Pancreas (tissue), 10 donors: ENCODE measurements around the gene TM9SF2. TPM values are rescaled to one million over a fixed set of nuclear protein-coding genes. Genes with fewer than 3 reads are reported as not detected.

ENCODE experiments used
- ATAC-seq, 4 donors: fragments of 200-7000 bp; cut with Tn5 transposase; one replicate each; pipeline versions ENCODE4 v1.8.0 to v1.9.1; 2020; ENCODE audit warnings: mild to moderate bottlenecking in 4 of 4, moderate library complexity in 4 of 4
- DNase-seq, 6 donors: peaks; one replicate each; pipeline ENCODE4 v3.0.0-alpha.2; 2020
- FAIRE-seq: peaks from 2 replicates; lab custom pipeline; 2012; peaks lifted over from hg19 to GRCh38; lab: Jason Lieb, UNC
- H3K27ac ChIP-seq, 4 donors: fragments of 200-600 bp; sonication (generic); 1 replicate in 3 of 4; 2 replicates in 1 of 4; pipeline versions ENCODE4 v1.5.0 to v1.8.0; 2020
- H3K27me3 ChIP-seq, 4 donors: fragments of 200-600 bp; one replicate each; pipeline ENCODE4 v1.8.0; 2021
- H3K36me3 ChIP-seq, 3 donors: fragments of 200-600 bp; sonication (generic) in 1 of 3; one replicate each; pipeline versions ENCODE4 v1.5.0 to v1.8.0; 2020 to 2021
- H3K4me1 ChIP-seq, 3 donors: fragments of 200-600 bp; one replicate each; pipeline ENCODE4 v1.8.0; 2021
- H3K4me3 ChIP-seq, 4 donors: fragments of 200-600 bp; sonication (generic) in 2 of 4; one replicate each; pipeline versions ENCODE4 v1.5.0 to v1.8.0; 2020 to 2021
- H3K9me3 ChIP-seq, 4 donors: fragments of 200-600 bp; one replicate each; pipeline ENCODE4 v1.8.0; 2021
- CTCF ChIP-seq, 4 donors: fragments of 200-600 bp; sonication (generic) in 3 of 4; IDR thresholded peaks; one replicate each; pipeline versions ENCODE4 v1.5.0 to v1.8.0; 2021; ENCODE audit warnings: antibody characterized with exemption in 4 of 4
- WGBS, 2 donors: extraction: QIAGEN DNeasy Blood & Tissue Kit; methylation state at CpG; one replicate each; pipeline ENCODE4 v1.1.7; 2013; 5-methylcytosine and 5-hydroxymethylcytosine counted together
- intact Hi-C, 3 donors: fragments of 100-400 bp; cut with DNase I; formaldehyde crosslinking; loops; one replicate each; pipeline versions ENCODE4 v1.11.1 to v1.14.2; 2022
- polyA plus RNA-seq, 2 donors: library from polyadenylated mRNA; stranded (reverse); fragments of 200-250 nt; gene quantifications; one replicate each; pipeline ENCODE4 v1.2.3, GENCODE V29; 2013
- total RNA-seq, 6 donors: library from RNA; stranded (reverse); fragmentation: NEBNext Ultra II Directional in 4 of 6; extraction: Animal tissue kit (Norgen Biotek cat#: 25700) in 4 of 6; gene quantifications; one replicate each; pipeline versions ENCODE4 v1.2.1 to v1.2.4, GENCODE V29; 2021 to 2023
- donor health status: healthy with polysubstance abuse.
- donor health status: DM: no; HTN: no; CAD: no; lungs with moderate emphysema.
- donor health status: DM: no; HTN: no; CAD: no.
- donor health status: control.
- donor health status: control.
- donor health status: Bipolar disorder and iron deficiency.
- donor health status: DM: yes; HTN: yes; CAD: no.
- donor health status: DM: no; HTN: no; CAD: no.
- donor health status: DM: no; HTN: no; CAD: no.
- donor health status: DM: yes; HTN: yes; CAD: no.

TM9SF2 gene
- total and polyA plus RNA-seq, 8 donors: 22.7 to 88.8 (median 56.5) TPM

- H3K27me3 ChIP-seq: no peaks in the 10 kb centered on the region
- no peaks in the 10 kb centered on the region for H3K9me3 ChIP-seq
- FAIRE-seq (no peak), DNase-seq (no peak), ATAC-seq (no peak)
- WGBS, 2 donors: 49 to 71% methylated on average over 3 of the region's 3 CpGs
- H3K27ac ChIP-seq: no peak overlapping the region
- H3K36me3 ChIP-seq: no peaks in the 10 kb centered on the region
- no peak for TF ChIP-seq CTCF (IDR thresholded peaks at IDR 0.05)
- intact Hi-C loops: no loop called here
- no peaks in the 10 kb centered on the region for H3K4me1 ChIP-seq
- no peak overlapping the region for H3K4me3 ChIP-seq
Observed at GRCh38 chr13:99582511-99582910, 81.2 kb downstream of the TM9SF2 start.

- intact Hi-C loops: no loop called here
- no peak overlapping the region for H3K27ac ChIP-seq
- H3K36me3 ChIP-seq: no peaks in the 10 kb centered on the region
- DNase-seq (no peak), ATAC-seq (no peak), FAIRE-seq (no peak)
- no peaks in the 10 kb centered on the region for H3K9me3 ChIP-seq
- no peaks in the 10 kb centered on the region for H3K4me1 ChIP-seq
- no peak overlapping the region for H3K4me3 ChIP-seq
- TF ChIP-seq CTCF (IDR thresholded peaks at IDR 0.05): no peak
- no peaks in the 10 kb centered on the region for H3K27me3 ChIP-seq
- WGBS, 2 donors: 75 to 81% methylated on average over 3 of the region's 3 CpGs
Observed at GRCh38 chr13:99585609-99586008, 84.3 kb downstream of the TM9SF2 start.

- Histone ChIP-seq H3K4me1 (no peaks in the 10 kb centered on the region), H3K27ac (no peak overlapping the region), H3K27me3 (no peaks in the 10 kb centered on the region), H3K9me3 (no peaks in the 10 kb centered on the region), H3K4me3 (no peak overlapping the region), H3K36me3 (no peaks in the 10 kb centered on the region)
- FAIRE-seq: no peak
- ATAC-seq: no peak
- no peak for TF ChIP-seq CTCF (IDR thresholded peaks at IDR 0.05)
- DNase-seq: no peak
- intact Hi-C loops: no loop called here
- WGBS, 2 donors: 84 to 94% methylated on average over 8 of the region's 8 CpGs
Observed at GRCh38 chr13:99587021-99587420, 85.7 kb downstream of the TM9SF2 start.

GRCh38 chr13:99587893-99588606 lies 86.8 kb downstream of the TM9SF2 start:
- H3K27ac ChIP-seq: no peak overlapping the region
- H3K4me1 ChIP-seq: no peaks in the 10 kb centered on the region
- FAIRE-seq: no peak
- no peak for ATAC-seq
- no peak for TF ChIP-seq CTCF (IDR thresholded peaks at IDR 0.05)
- no peaks in the 10 kb centered on the region for H3K36me3 ChIP-seq
- H3K4me3 ChIP-seq: no peak overlapping the region
- DNase-seq: no peak
- no peaks in the 10 kb centered on the region for H3K9me3 ChIP-seq
- intact Hi-C loops: no loop called here
- 89 to 92% methylated on average over 4 of the region's 4 CpGs for WGBS, 2 donors
- H3K27me3 ChIP-seq: no peaks in the 10 kb centered on the region

GRCh38 chr13:99589575-99589974 lies 88.3 kb downstream of the TM9SF2 start:
- WGBS, 2 donors: 86 to 94% methylated on average over 6 of the region's 6 CpGs
- H3K4me3 ChIP-seq: no peak overlapping the region
- no peaks in the 10 kb centered on the region for H3K4me1 ChIP-seq
- H3K9me3 ChIP-seq: no peaks in the 10 kb centered on the region
- DNase-seq (no peak), ATAC-seq (no peak), FAIRE-seq (no peak)
- no peaks in the 10 kb centered on the region for H3K36me3 ChIP-seq
- no peak for TF ChIP-seq CTCF (IDR thresholded peaks at IDR 0.05)
- no peaks in the 10 kb centered on the region for H3K27me3 ChIP-seq
- intact Hi-C loops: no loop called here
- no peak overlapping the region for H3K27ac ChIP-seq
